Measurements from ENCODE around the gene SNX13.

- TF ChIP-seq CTCF (IDR thresholded peaks at IDR 0.05; ENCODE audit: low read length) (no peak), EZH2 (IDR thresholded peaks at IDR 0.05; ENCODE audit: borderline replicate concordance, low read length) (no peak)
Observed at GRCh38 chr7:17957871-17958270, 17.6 kb upstream of the SNX13 start.

All from OCI-LY1 (cell line).